WTC11 (cell line): ENCODE data around the gene RNF115. TPM values are rescaled to one million over a fixed set of nuclear protein-coding genes. Genes with fewer than 3 reads are reported as not detected.

Experiments
- ATAC-seq: fragments of 200-7000 bp; cut with Tn5 transposase; 2 replicates; pipeline ENCODE4 v1.10.0; 2021; ENCODE audit warnings: mild to moderate bottlenecking, moderate library complexity
- CTCF ChIA-PET: fragments of 300-600 bp; sonication (Branson Sonifier 250); formaldehyde crosslinking; loops from one replicate; lab custom pipeline; 2021; ENCODE audit warnings: antibody characterized with exemption; lab: Charles Lee
- POLR2A ChIA-PET: fragments of 350-600 bp; sonication (Branson Sonifier 250); formaldehyde crosslinking; loops from one replicate; lab custom pipeline; 2021; ENCODE audit warnings: antibody characterized with exemption; lab: Charles Lee
- DNase-seq: peaks from one replicate; pipeline ENCODE4 v3.0.0; 2021; ENCODE audit warnings: low spot score
- H3K27ac Mint-ChIP-seq: 2 replicates; pipeline ENCODE4 v1.8.0; 2021; ENCODE audit warnings: mixed read lengths
- H3K27me3 Mint-ChIP-seq: 2 replicates; pipeline ENCODE4 v1.8.0; 2021; ENCODE audit warnings: low read depth, mild to moderate bottlenecking, moderate library complexity, mixed read lengths
- H3K36me3 Mint-ChIP-seq: 2 replicates; pipeline ENCODE4 v1.8.0; 2021; ENCODE audit warnings: mixed read lengths
- H3K4me1 Mint-ChIP-seq: 2 replicates; pipeline ENCODE4 v1.8.0; 2022; ENCODE audit warnings: mixed read lengths
- H3K4me3 Mint-ChIP-seq: 2 replicates; pipeline ENCODE4 v1.8.0; 2021; ENCODE audit warnings: mild to moderate bottlenecking, moderate library complexity, mixed read lengths
- H3K9me3 Mint-ChIP-seq: 2 replicates; pipeline ENCODE4 v1.8.0; 2021; ENCODE audit warnings: mixed read lengths
- AFF4 ChIP-seq: sonication (generic); formaldehyde crosslinking; IDR thresholded peaks from 2 replicates; pipeline ENCODE4 v1.8.1; 2023; ENCODE audit warnings: mild to moderate bottlenecking, missing genetic modification reagents, borderline replicate concordance
- ATF6 ChIP-seq: sonication (generic); formaldehyde crosslinking; IDR thresholded peaks from 2 replicates; pipeline ENCODE4 v1.8.1; 2023; ENCODE audit warnings: mild to moderate bottlenecking, missing genetic modification reagents
- E2F1 ChIP-seq: sonication (generic); formaldehyde crosslinking; IDR thresholded peaks from 2 replicates; pipeline ENCODE4 v1.8.0; 2022; ENCODE audit warnings: mild to moderate bottlenecking, missing genetic modification reagents
- ETV6 ChIP-seq: sonication (generic); formaldehyde crosslinking; IDR thresholded peaks from 2 replicates; pipeline ENCODE4 v1.8.1; 2022; ENCODE audit warnings: mild to moderate bottlenecking, missing genetic modification reagents
- FOXJ3 ChIP-seq: sonication (generic); formaldehyde crosslinking; IDR thresholded peaks from 2 replicates; pipeline ENCODE4 v1.9.0; 2021; ENCODE audit warnings: missing genetic modification reagents, mild to moderate bottlenecking, borderline replicate concordance
- FOXP1 ChIP-seq: sonication (generic); formaldehyde crosslinking; IDR thresholded peaks from 2 replicates; pipeline ENCODE4 v1.8.0; 2022; ENCODE audit warnings: missing genetic modification reagents, mild to moderate bottlenecking, moderate library complexity, borderline replicate concordance
- GRHL2 ChIP-seq: fragments of 250-450 bp; sonication (Bioruptor Pico); IDR thresholded peaks from 2 replicates; pipeline ENCODE4 v1.8.0; 2022; ENCODE audit warnings: mild to moderate bottlenecking, moderate library complexity; ENCODE audit not compliant: insufficient replicate concordance, severe bottlenecking
- HMGXB4 ChIP-seq: sonication (generic); formaldehyde crosslinking; IDR thresholded peaks from 2 replicates; pipeline ENCODE4 v1.8.1; 2023; ENCODE audit warnings: mild to moderate bottlenecking, moderate library complexity, missing genetic modification reagents
- IRF1 ChIP-seq: sonication (generic); formaldehyde crosslinking; IDR thresholded peaks from 2 replicates; pipeline ENCODE4 v1.8.0; 2023; ENCODE audit warnings: missing genetic modification reagents
- JUN ChIP-seq: sonication (generic); formaldehyde crosslinking; IDR thresholded peaks from 2 replicates; pipeline ENCODE4 v1.8.0; 2023; ENCODE audit warnings: mild to moderate bottlenecking, missing genetic modification reagents
- KAT7 ChIP-seq: sonication (generic); formaldehyde crosslinking; IDR thresholded peaks from 2 replicates; pipeline ENCODE4 v1.8.1; 2023; ENCODE audit warnings: missing genetic modification reagents, mild to moderate bottlenecking, borderline replicate concordance
- NFATC4 ChIP-seq: fragments of 250-450 bp; sonication (Bioruptor Pico); IDR thresholded peaks from 2 replicates; pipeline ENCODE4 v1.9.0; 2021; ENCODE audit warnings: mild to moderate bottlenecking
- NR1H2 ChIP-seq: sonication (generic); formaldehyde crosslinking; IDR thresholded peaks from 2 replicates; pipeline ENCODE4 v1.9.0; 2021; ENCODE audit warnings: mild to moderate bottlenecking, moderate library complexity, missing genetic modification reagents
- NR3C1 ChIP-seq: sonication (generic); formaldehyde crosslinking; conservative IDR thresholded peaks from 2 replicates; pipeline ENCODE4 v1.8.1; 2023; ENCODE audit warnings: low read depth, mild to moderate bottlenecking, missing genetic modification reagents
- SMAD4 ChIP-seq: sonication (generic); formaldehyde crosslinking; IDR thresholded peaks from 2 replicates; pipeline ENCODE4 v1.8.0; 2022; ENCODE audit warnings: mild to moderate bottlenecking, missing genetic modification reagents
- SP1 ChIP-seq: sonication (generic); formaldehyde crosslinking; conservative IDR thresholded peaks from 2 replicates; pipeline ENCODE4 v1.8.1; 2022; ENCODE audit warnings: missing genetic modification reagents
- USF1 ChIP-seq: sonication (generic); formaldehyde crosslinking; IDR thresholded peaks from 2 replicates; pipeline ENCODE4 v1.8.0; 2022; ENCODE audit warnings: mild to moderate bottlenecking, missing genetic modification reagents
- ZNF263 ChIP-seq: sonication (generic); formaldehyde crosslinking; IDR thresholded peaks from 2 replicates; pipeline ENCODE4 v1.8.1; 2022; ENCODE audit warnings: low read depth, mild to moderate bottlenecking, moderate library complexity, missing genetic modification reagents
- total RNA-seq: library from RNA; stranded (reverse); gene quantifications from 3 replicates; pipeline ENCODE4 v1.2.3, GENCODE V29; 2021

Gene RNF115
- total RNA-seq, 1 experiment from 2014 or later: 8.1 TPM

- H3K36me3 Mint-ChIP-seq: no peaks in the 10 kb centered on the region; the same call in 1 of the 2 replicates
- CTCF ChIA-PET: no interaction called here
- H3K9me3 Mint-ChIP-seq: no peaks in the 10 kb centered on the region
- no peak overlapping the region for H3K4me3 Mint-ChIP-seq
- no peak overlapping the region for H3K27ac Mint-ChIP-seq
- TF ChIP-seq NR3C1 (no peak), FOXJ3 (CRISPR knock-in tag) (no peak)
- TF ChIP-seq, all 79 proteins: peak for 0
- Mint-ChIP-seq H3K4me1 (no peaks in the 10 kb centered on the region; the same call in 1 of the 2 replicates), H3K27me3 (no peaks in the 10 kb centered on the region)
- POLR2A ChIA-PET: no interaction called here
- DNase-seq (no peak), ATAC-seq (no peak)
Measured at GRCh38 chr1:145778146-145778540, 45.8 kb downstream of the RNF115 start.

- ChIA-PET POLR2A (no interaction called here), CTCF (no interaction called here)
- Mint-ChIP-seq H3K27ac (no peak overlapping the region), H3K9me3 (no peaks in the 10 kb centered on the region), H3K4me1 (no peaks in the 10 kb centered on the region; the same call in 1 of the 2 replicates), H3K4me3 (no peak overlapping the region), H3K36me3 (no peaks in the 10 kb centered on the region; the same call in 1 of the 2 replicates), H3K27me3 (no peaks in the 10 kb centered on the region)
- no peak for ATAC-seq
- no peak for DNase-seq
- TF ChIP-seq FOXP1 (CRISPR knock-in tag) (no peak), NR3C1 (no peak), IRF1 (no peak), GRHL2 (CRISPR knock-in tag) (no peak), AFF4 (CRISPR knock-in tag) (no peak), ZNF263 (CRISPR knock-in tag) (no peak), NR1H2 (no peak), KAT7 (no peak), ETV6 (CRISPR knock-in tag) (no peak), SMAD4 (CRISPR knock-in tag) (no peak), E2F1 (no peak)
Measured at GRCh38 chr1:145777357-145778145, 46.3 kb downstream of the RNF115 start.

GRCh38 chr1:145773423-145773822, 50.5 kb downstream of the RNF115 start:
- H3K27ac Mint-ChIP-seq: peak overlapping the region; percentile 37; the same call in 1 of the 2 replicates
- no peaks in the 10 kb centered on the region for H3K27me3 Mint-ChIP-seq
- no peaks in the 10 kb centered on the region; the same call in 1 of the 2 replicates for H3K4me1 Mint-ChIP-seq
- no peak for DNase-seq
- H3K9me3 Mint-ChIP-seq: no peaks in the 10 kb centered on the region
- no peak for ATAC-seq
- no peak overlapping the region for H3K4me3 Mint-ChIP-seq
- ChIA-PET CTCF (interaction anchor here (1.0 to 1.5 kb wide), 2 partner anchors 50 to 71 kb away, joined by 3 to 4 read pairs; partner anchors contain the start of genes POLR3C and RNF115), POLR2A (no interaction called here)
- H3K36me3 Mint-ChIP-seq: peaks cover 16% of the 10 kb centered on the region
- no peak for TF ChIP-seq HMGXB4 (CRISPR knock-in tag)
- TF ChIP-seq E2F1: no peak
- TF ChIP-seq IRF1: no peak
- TF ChIP-seq USF1 (CRISPR knock-in tag): no peak
- no peak for TF ChIP-seq SP1
- TF ChIP-seq JUN (CRISPR knock-in tag): no peak
- TF ChIP-seq NFATC4 (CRISPR knock-in tag): no peak
- TF ChIP-seq ATF6 (CRISPR knock-in tag): no peak
